GM23338 (cell line): Measurements from ENCODE around the gene RSU1.

Experiments used
- CREB1 ChIP-seq: fragments of 250-450 bp; sonication (Bioruptor Pico); IDR thresholded peaks from 2 replicates; pipeline ENCODE4 v1.5.0; 2020; ENCODE audit warnings: low read depth, mild to moderate bottlenecking, moderate library complexity
- CTCF ChIP-seq, 2 experiments: fragments of 200-600 bp in 1 of 2; sonication (generic) in 1 of 2; conservative IDR thresholded peaks; 2 replicates each; pipeline versions ENCODE4 v1.5.1 to v1.6.1; 2016 to 2017; ENCODE audit warnings: antibody characterized with exemption in 2 of 2, low read depth in 2 of 2, mild to moderate bottlenecking in 2 of 2, moderate library complexity in 1 of 2
- ETS1 ChIP-seq: IDR thresholded peaks from 2 replicates; pipeline ENCODE4 v1.6.1; 2016; ENCODE audit warnings: antibody characterized with exemption
- EZH2 ChIP-seq: fragments of 200-600 bp; sonication (generic); IDR thresholded peaks from one replicate; pipeline ENCODE4 v1.8.0; 2017; ENCODE audit warnings: antibody characterized with exemption, mild to moderate bottlenecking, low read depth; ENCODE audit not compliant: unreplicated experiment
- EZH2phosphoT487 ChIP-seq: fragments of 200-600 bp; sonication (generic); IDR thresholded peaks from one replicate; pipeline ENCODE4 v1.8.1; 2018; ENCODE audit warnings: antibody characterized with exemption; ENCODE audit not compliant: unreplicated experiment
- JUNB ChIP-seq: IDR thresholded peaks from one replicate; pipeline ENCODE4 v1.6.1; 2016; ENCODE audit warnings: antibody characterized with exemption; ENCODE audit not compliant: unreplicated experiment
- NANOG ChIP-seq: IDR thresholded peaks from 2 replicates; pipeline ENCODE4 v1.6.1; 2016; ENCODE audit warnings: antibody characterized with exemption, borderline replicate concordance
- POLR2AphosphoS5 ChIP-seq: IDR thresholded peaks from 2 replicates; pipeline ENCODE4 v1.6.1; 2016; ENCODE audit warnings: antibody characterized with exemption, low read depth
- STAT1 ChIP-seq: IDR thresholded peaks from one replicate; pipeline ENCODE4 v1.6.1; 2016; ENCODE audit warnings: antibody characterized with exemption; ENCODE audit not compliant: unreplicated experiment
- ZNF114 ChIP-seq: fragments of 250-450 bp; sonication (Bioruptor Pico); IDR thresholded peaks from 2 replicates; pipeline ENCODE4 v1.5.0; 2020; ENCODE audit warnings: mild to moderate bottlenecking, moderate library complexity
- TF ChIP-seq, protein P1 (sequence below): fragments of 250-450 bp; sonication (Bioruptor Pico); IDR thresholded peaks from 2 replicates; pipeline ENCODE4 v1.5.0; 2020; ENCODE audit warnings: mild to moderate bottlenecking, moderate library complexity
- TF ChIP-seq, protein P2 (sequence below): IDR thresholded peaks from one replicate; pipeline ENCODE4 v1.6.1; 2018; ENCODE audit warnings: antibody characterized with exemption; ENCODE audit not compliant: unreplicated experiment

GRCh38 chr10:16794005-16794404, 23.2 kb downstream of the RSU1 start:
- TF ChIP-seq CTCF (conservative IDR thresholded peaks at IDR 0.05; ENCODE audit: low read depth in 2 of 2) (no peak), POLR2AphosphoS5 (no peak), EZH2 (no peak), EZH2phosphoT487 (no peak), JUNB (no peak), CREB1 (CRISPR knock-in tag) (no peak), NANOG (no peak), STAT1 (no peak), ZNF114 (no peak), ETS1 (no peak)
- TF ChIP-seq, protein P1, sequence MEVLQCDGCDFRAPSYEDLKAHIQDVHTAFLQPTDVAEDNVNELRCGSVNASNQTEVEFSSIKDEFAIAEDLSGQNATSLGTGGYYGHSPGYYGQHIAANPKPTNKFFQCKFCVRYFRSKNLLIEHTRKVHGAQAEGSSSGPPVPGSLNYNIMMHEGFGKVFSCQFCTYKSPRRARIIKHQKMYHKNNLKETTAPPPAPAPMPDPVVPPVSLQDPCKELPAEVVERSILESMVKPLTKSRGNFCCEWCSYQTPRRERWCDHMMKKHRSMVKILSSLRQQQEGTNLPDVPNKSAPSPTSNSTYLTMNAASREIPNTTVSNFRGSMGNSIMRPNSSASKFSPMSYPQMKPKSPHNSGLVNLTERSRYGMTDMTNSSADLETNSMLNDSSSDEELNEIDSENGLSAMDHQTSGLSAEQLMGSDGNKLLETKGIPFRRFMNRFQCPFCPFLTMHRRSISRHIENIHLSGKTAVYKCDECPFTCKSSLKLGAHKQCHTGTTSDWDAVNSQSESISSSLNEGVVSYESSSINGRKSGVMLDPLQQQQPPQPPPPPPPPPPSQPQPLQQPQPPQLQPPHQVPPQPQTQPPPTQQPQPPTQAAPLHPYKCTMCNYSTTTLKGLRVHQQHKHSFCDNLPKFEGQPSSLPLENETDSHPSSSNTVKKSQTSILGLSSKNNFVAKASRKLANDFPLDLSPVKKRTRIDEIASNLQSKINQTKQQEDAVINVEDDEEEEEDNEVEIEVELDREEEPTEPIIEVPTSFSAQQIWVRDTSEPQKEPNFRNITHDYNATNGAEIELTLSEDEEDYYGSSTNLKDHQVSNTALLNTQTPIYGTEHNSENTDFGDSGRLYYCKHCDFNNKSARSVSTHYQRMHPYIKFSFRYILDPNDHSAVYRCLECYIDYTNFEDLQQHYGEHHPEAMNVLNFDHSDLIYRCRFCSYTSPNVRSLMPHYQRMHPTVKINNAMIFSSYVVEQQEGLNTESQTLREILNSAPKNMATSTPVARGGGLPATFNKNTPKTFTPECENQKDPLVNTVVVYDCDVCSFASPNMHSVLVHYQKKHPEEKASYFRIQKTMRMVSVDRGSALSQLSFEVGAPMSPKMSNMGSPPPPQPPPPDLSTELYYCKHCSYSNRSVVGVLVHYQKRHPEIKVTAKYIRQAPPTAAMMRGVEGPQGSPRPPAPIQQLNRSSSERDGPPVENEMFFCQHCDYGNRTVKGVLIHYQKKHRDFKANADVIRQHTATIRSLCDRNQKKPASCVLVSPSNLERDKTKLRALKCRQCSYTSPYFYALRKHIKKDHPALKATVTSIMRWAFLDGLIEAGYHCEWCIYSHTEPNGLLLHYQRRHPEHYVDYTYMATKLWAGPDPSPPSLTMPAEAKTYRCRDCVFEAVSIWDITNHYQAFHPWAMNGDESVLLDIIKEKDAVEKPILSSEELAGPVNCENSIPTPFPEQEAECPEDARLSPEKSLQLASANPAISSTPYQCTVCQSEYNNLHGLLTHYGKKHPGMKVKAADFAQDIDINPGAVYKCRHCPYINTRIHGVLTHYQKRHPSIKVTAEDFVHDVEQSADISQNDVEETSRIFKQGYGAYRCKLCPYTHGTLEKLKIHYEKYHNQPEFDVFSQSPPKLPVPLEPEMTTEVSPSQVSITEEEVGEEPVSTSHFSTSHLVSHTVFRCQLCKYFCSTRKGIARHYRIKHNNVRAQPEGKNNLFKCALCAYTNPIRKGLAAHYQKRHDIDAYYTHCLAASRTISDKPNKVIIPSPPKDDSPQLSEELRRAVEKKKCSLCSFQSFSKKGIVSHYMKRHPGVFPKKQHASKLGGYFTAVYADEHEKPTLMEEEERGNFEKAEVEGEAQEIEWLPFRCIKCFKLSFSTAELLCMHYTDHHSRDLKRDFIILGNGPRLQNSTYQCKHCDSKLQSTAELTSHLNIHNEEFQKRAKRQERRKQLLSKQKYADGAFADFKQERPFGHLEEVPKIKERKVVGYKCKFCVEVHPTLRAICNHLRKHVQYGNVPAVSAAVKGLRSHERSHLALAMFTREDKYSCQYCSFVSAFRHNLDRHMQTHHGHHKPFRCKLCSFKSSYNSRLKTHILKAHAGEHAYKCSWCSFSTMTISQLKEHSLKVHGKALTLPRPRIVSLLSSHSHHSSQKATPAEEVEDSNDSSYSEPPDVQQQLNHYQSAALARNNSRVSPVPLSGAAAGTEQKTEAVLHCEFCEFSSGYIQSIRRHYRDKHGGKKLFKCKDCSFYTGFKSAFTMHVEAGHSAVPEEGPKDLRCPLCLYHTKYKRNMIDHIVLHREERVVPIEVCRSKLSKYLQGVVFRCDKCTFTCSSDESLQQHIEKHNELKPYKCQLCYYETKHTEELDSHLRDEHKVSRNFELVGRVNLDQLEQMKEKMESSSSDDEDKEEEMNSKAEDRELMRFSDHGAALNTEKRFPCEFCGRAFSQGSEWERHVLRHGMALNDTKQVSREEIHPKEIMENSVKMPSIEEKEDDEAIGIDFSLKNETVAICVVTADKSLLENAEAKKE (CRISPR knock-in tag) = no peak
- TF ChIP-seq, protein P2, sequence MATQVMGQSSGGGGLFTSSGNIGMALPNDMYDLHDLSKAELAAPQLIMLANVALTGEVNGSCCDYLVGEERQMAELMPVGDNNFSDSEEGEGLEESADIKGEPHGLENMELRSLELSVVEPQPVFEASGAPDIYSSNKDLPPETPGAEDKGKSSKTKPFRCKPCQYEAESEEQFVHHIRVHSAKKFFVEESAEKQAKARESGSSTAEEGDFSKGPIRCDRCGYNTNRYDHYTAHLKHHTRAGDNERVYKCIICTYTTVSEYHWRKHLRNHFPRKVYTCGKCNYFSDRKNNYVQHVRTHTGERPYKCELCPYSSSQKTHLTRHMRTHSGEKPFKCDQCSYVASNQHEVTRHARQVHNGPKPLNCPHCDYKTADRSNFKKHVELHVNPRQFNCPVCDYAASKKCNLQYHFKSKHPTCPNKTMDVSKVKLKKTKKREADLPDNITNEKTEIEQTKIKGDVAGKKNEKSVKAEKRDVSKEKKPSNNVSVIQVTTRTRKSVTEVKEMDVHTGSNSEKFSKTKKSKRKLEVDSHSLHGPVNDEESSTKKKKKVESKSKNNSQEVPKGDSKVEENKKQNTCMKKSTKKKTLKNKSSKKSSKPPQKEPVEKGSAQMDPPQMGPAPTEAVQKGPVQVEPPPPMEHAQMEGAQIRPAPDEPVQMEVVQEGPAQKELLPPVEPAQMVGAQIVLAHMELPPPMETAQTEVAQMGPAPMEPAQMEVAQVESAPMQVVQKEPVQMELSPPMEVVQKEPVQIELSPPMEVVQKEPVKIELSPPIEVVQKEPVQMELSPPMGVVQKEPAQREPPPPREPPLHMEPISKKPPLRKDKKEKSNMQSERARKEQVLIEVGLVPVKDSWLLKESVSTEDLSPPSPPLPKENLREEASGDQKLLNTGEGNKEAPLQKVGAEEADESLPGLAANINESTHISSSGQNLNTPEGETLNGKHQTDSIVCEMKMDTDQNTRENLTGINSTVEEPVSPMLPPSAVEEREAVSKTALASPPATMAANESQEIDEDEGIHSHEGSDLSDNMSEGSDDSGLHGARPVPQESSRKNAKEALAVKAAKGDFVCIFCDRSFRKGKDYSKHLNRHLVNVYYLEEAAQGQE = no peak
